ENCODE data around the gene RAB11A. TPM values are rescaled to one million over a fixed set of nuclear protein-coding genes. Genes with fewer than 3 reads are reported as not detected.

Gene RAB11A
- total and polyA plus RNA-seq, 9 of the 15 experiments (the other 6 are each of a cell fraction or from before 2014, with no cell fraction given) = 129 to 369 (median 245) TPM

DNA sequence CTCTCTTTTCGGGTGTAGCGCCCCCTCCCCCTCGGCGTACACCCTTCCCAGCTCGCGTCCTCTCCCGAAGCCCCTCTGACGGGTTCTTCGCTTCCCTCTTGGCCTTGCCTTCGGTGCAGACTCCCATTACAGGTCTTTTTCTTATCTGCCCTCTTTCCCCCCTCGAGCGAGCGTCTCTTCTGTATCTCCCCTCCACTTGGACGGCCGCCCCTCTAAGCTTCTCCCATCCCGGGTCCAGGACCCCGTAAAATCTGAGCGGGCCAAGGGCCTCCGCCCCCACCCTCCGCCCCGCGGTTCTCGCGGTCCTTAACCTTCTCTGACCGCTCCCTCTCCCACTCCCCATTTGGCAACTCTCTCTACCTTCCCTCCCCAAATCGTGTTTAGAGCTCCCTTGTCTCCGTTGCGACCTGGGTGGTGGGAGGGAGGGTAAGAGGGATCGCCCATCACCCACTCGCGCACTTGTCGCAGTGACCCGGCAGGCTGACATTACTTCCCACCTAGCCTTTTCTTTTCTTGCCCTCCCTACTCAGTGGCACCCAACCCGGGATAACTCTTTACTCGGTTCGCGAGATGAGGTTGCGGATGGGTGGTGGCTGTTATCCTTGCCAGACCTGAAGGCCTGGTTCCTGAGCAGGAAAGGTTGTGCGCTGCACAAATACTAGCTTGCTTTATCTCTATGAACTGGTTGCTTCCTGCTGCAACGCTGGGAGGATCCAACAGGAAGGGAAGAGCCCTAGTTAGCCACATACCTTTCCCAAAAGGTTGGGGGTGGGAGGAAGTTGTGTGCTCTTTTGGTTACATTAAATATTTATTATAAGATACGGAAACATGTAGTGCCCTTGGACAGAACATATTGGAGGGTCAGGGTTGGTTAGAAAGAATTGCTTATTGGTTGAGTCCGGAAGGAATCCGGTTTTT lies 922 bp downstream of the RAB11A start:
- Histone ChIP-seq H3K79me2 (ENCODE audit: control insufficient read depth, insufficient read depth, low read length) (peaks cover 59% of the 10 kb centered on the region), H2AFZ (ENCODE audit: low read depth, low read length) (peak overlapping the region; percentile 93), H3K36me3 (ENCODE audit: control insufficient read depth, insufficient read depth, low read length) (peaks cover 15% of the 10 kb centered on the region; the same call in 2 of the 3 replicates), H3K4me1 (replicated peaks in 1 of 2; ENCODE audit: control insufficient read depth in 2 of 2, insufficient read depth in 2 of 2, low read length in 2 of 2) (peaks cover 11 to 12% of the 10 kb centered on the region in 2 experiments; a peak in 4 of 5 replicates), H4K20me1 (replicated peaks; ENCODE audit: control insufficient read depth, insufficient read depth, low read length) (peaks cover 3% of the 10 kb centered on the region; the same call in 1 of the 2 replicates), H3K4me2 (ENCODE audit: insufficient read depth, low read length) (peak overlapping the region; percentile 96), H3K9me1 (ENCODE audit: control insufficient read depth, insufficient read depth, low read length) (no peaks in the 10 kb centered on the region), H3K27me3 (ENCODE audit: control insufficient read depth in 2 of 2, insufficient read depth in 2 of 2, low read length in 2 of 2) (no peaks in the 10 kb centered on the region), H3K9me3 (replicated peaks; ENCODE audit: control insufficient read depth, insufficient read depth, low read depth, low read length) (no peaks in the 10 kb centered on the region), H3K9ac (ENCODE audit: insufficient read depth in 1 of 2, low read depth in 2 of 2, low read length in 2 of 2) (peak overlapping the region; percentile 90 to 94), H3K4me3 (peak overlapping the region; percentile 87), H3K27ac (ENCODE audit: extremely low read depth, low read depth, low read length) (peak overlapping the region; percentile 96)
- ATAC-seq (peak; percentile 48), DNase-seq (ENCODE audit: extremely low read depth in 1 of 4, low spot score in 3 of 4) (peak; percentile 18 to 74 (median 30)), FAIRE-seq (peak; percentile 77)
- POLR2A ChIA-PET = interaction anchor here (0.6 to 2.5 kb wide), 24 partner anchors 8 to 565 kb away, joined by 3 to 10 read pairs (median 4); partner anchors contain the start of genes DENND4A, INTS14 and RNU5B-1
- WGBS (ENCODE audit: insufficient coverage, low coverage, missing lambda C conversion rate) = under 1% methylated on average over 42 of the region's 43 CpGs
- CTCF ChIA-PET (ENCODE audit: low intra/inter-chr PET ratio) = interaction anchor here (0.6 kb wide), 2 partner anchors 232 kb away, joined by 3 read pairs; no protein-coding TSS in a partner anchor
- in situ Hi-C loops (cut with MboI) (loop anchor here (25.0 kb wide), 1 partner anchor 233 kb away; no protein-coding TSS in a partner anchor), intact Hi-C loops (cut with micrococcal nuclease) (loop anchor here (2.0 to 5.0 kb wide), 3 partner anchors 38 to 259 kb away; partner anchors contain the start of genes DENND4A and INTS14)
- no TSS peak for BruUV-seq (replicated peaks)
- TF ChIP-seq KAT8 (IDR thresholded peaks at IDR 0.05; ENCODE audit: low read depth) (no peak), TCF3 (CRISPR knock-in tag; IDR thresholded peaks at IDR 0.05) (peak; percentile 43; the same call in 1 of the 2 replicates), CBFA2T3 (IDR thresholded peaks at IDR 0.05) (peak; percentile 65), CEBPG (CRISPR knock-in tag; IDR thresholded peaks at IDR 0.05) (no peak), CEBPG (tag; conservative IDR thresholded peaks at IDR 0.05 in 1 of 2, IDR thresholded peaks at IDR 0.05 in 1 of 2) (no peak), TAF9B (IDR thresholded peaks at IDR 0.05; ENCODE audit: partially characterized antibody) (no peak), ZNF384 (IDR thresholded peaks at IDR 0.05; ENCODE audit: low read depth, low read length) (peak; percentile 43; the same call in 1 of the 2 replicates), CXXC5 (CRISPR knock-in tag; IDR thresholded peaks at IDR 0.05) (peak; percentile 31; the same call in 1 of the 2 replicates), EHMT2 (IDR thresholded peaks at IDR 0.05) (no peak), HDAC8 (tag; IDR thresholded peaks at IDR 0.05) (no peak), POLR2A (conservative IDR thresholded peaks at IDR 0.05) (0 out of 2 replicates have a peak, but pooled peaks have one; percentile 28), CTBP1 (IDR thresholded peaks at IDR 0.05; ENCODE audit: borderline replicate concordance) (peak; percentile 46; the same call in 1 of the 2 replicates), TCF7L2 (IDR thresholded peaks at IDR 0.05; ENCODE audit: low read depth, low read length) (no peak), PHF8 (IDR thresholded peaks at IDR 0.05; ENCODE audit: borderline replicate concordance, low read length) (0 out of 2 replicates have a peak, but pooled peaks have one; percentile 16), ARID1B (IDR thresholded peaks at IDR 0.05) (peak; percentile 47), OTX1 (CRISPR knock-in tag; IDR thresholded peaks at IDR 0.05) (no peak), POLR2AphosphoS5 (IDR thresholded peaks at IDR 0.05; ENCODE audit: control insufficient read depth, insufficient read depth, low read depth, low read length) (0 out of 2 replicates have a peak, but pooled peaks have one; percentile 14), FOXK2 (conservative IDR thresholded peaks at IDR 0.05 in 1 of 2, IDR thresholded peaks at IDR 0.05 in 1 of 2; ENCODE audit: low read depth in 2 of 2) (peak in 1 of 2 experiments; percentile 82; a peak in 2 of 4 replicates)
- TF ChIP-seq, protein P1, sequence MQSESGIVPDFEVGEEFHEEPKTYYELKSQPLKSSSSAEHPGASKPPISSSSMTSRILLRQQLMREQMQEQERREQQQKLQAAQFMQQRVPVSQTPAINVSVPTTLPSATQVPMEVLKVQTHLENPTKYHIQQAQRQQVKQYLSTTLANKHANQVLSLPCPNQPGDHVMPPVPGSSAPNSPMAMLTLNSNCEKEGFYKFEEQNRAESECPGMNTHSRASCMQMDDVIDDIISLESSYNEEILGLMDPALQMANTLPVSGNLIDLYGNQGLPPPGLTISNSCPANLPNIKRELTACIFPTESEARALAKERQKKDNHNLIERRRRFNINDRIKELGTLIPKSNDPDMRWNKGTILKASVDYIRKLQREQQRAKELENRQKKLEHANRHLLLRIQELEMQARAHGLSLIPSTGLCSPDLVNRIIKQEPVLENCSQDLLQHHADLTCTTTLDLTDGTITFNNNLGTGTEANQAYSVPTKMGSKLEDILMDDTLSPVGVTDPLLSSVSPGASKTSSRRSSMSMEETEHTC (IDR thresholded peaks at IDR 0.05) = no peak
- TF ChIP-seq, protein P2, sequence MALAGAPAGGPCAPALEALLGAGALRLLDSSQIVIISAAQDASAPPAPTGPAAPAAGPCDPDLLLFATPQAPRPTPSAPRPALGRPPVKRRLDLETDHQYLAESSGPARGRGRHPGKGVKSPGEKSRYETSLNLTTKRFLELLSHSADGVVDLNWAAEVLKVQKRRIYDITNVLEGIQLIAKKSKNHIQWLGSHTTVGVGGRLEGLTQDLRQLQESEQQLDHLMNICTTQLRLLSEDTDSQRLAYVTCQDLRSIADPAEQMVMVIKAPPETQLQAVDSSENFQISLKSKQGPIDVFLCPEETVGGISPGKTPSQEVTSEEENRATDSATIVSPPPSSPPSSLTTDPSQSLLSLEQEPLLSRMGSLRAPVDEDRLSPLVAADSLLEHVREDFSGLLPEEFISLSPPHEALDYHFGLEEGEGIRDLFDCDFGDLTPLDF (CRISPR knock-in tag; IDR thresholded peaks at IDR 0.05) = no peak

All from K562 (cell line).